SJCRH30 (cell line): ENCODE data around the gene G0S2. TPM values are rescaled to one million over a fixed set of nuclear protein-coding genes. Genes with fewer than 3 reads are reported as not detected.

Experiments
- DNase-seq, 2 experiments: peaks; one replicate each; pipeline ENCODE4 v3.0.0-alpha.2; 2015 to 2020
- H3K27ac ChIP-seq: fragments of 250-450 bp; sonication (Bioruptor Pico); 2 replicates; pipeline ENCODE4 v1.5.1; 2020; ENCODE audit warnings: mild to moderate bottlenecking, moderate library complexity
- H3K27me3 ChIP-seq: fragments of 250-450 bp; sonication (Bioruptor Pico); 2 replicates; pipeline ENCODE4 v1.5.1; 2020; ENCODE audit warnings: mild to moderate bottlenecking, moderate library complexity
- H3K36me3 ChIP-seq: fragments of 250-450 bp; sonication (Bioruptor Pico); 2 replicates; pipeline ENCODE4 v1.5.1; 2020; ENCODE audit warnings: mild to moderate bottlenecking, moderate library complexity
- H3K4me1 ChIP-seq: fragments of 250-450 bp; sonication (Bioruptor Pico); 2 replicates; pipeline ENCODE4 v1.5.1; 2020; ENCODE audit warnings: mild to moderate bottlenecking, moderate library complexity
- H3K4me3 ChIP-seq: fragments of 250-450 bp; sonication (Bioruptor Pico); 2 replicates; pipeline ENCODE4 v1.5.1; 2020; ENCODE audit warnings: mild to moderate bottlenecking, moderate library complexity
- H3K9me3 ChIP-seq: fragments of 250-450 bp; sonication (Bioruptor Pico); replicated peaks from 2 replicates; pipeline ENCODE4 v1.5.1; 2020; ENCODE audit warnings: mild to moderate bottlenecking, moderate library complexity
- total RNA-seq: library from RNA; depleted of rRNA; stranded (reverse); fragments of >200 nt; shearing (Covaris generic); gene quantifications from 2 replicates; pipeline ENCODE4 v1.2.3, GENCODE V29; 2014

Gene G0S2
- total RNA-seq, 1 experiment from 2014 or later = 1.3 TPM

GRCh38 chr1:209642816-209643215 lies 32.4 kb upstream of the G0S2 start:
- Histone ChIP-seq H3K36me3 (no peaks in the 10 kb centered on the region), H3K4me1 (peaks cover 46% of the 10 kb centered on the region), H3K9me3 (no peaks in the 10 kb centered on the region), H3K27me3 (no peaks in the 10 kb centered on the region), H3K27ac (no peak overlapping the region), H3K4me3 (no peak overlapping the region)
- no peak for DNase-seq

- no peak overlapping the region for H3K4me3 ChIP-seq
- H3K36me3 ChIP-seq = no peaks in the 10 kb centered on the region
- no peaks in the 10 kb centered on the region for H3K9me3 ChIP-seq
- peaks cover 52% of the 10 kb centered on the region for H3K4me1 ChIP-seq
- H3K27ac ChIP-seq = no peak overlapping the region
- DNase-seq = no peak
- no peaks in the 10 kb centered on the region for H3K27me3 ChIP-seq
These were observed 31.8 kb upstream of the G0S2 start for GRCh38 chr1:209643285-209644020.

GRCh38 chr1:209645574-209646452 lies 29.4 kb upstream of the G0S2 start:
- H3K27me3 ChIP-seq = no peaks in the 10 kb centered on the region
- peak overlapping the region; percentile 12 for H3K4me3 ChIP-seq
- peak overlapping the region; percentile 96 for H3K27ac ChIP-seq
- H3K4me1 ChIP-seq = peaks cover 76% of the 10 kb centered on the region
- H3K9me3 ChIP-seq = no peaks in the 10 kb centered on the region
- H3K36me3 ChIP-seq = no peaks in the 10 kb centered on the region
- peak; percentile 90 to 94 for DNase-seq

GRCh38 chr1:209646558-209646957 lies 28.7 kb upstream of the G0S2 start:
- Histone ChIP-seq H3K4me1 (peaks cover 79% of the 10 kb centered on the region), H3K9me3 (no peaks in the 10 kb centered on the region), H3K27me3 (no peaks in the 10 kb centered on the region), H3K4me3 (no peak overlapping the region), H3K27ac (peak overlapping the region; percentile 96), H3K36me3 (no peaks in the 10 kb centered on the region)
- DNase-seq = peak; percentile 72 to 77

- Histone ChIP-seq H3K27me3 (no peaks in the 10 kb centered on the region), H3K4me3 (no peak overlapping the region), H3K4me1 (peaks cover 76% of the 10 kb centered on the region), H3K9me3 (no peaks in the 10 kb centered on the region), H3K27ac (peak overlapping the region; percentile 96), H3K36me3 (no peaks in the 10 kb centered on the region)
- DNase-seq = no peak
These were observed 28.1 kb upstream of the G0S2 start for GRCh38 chr1:209647156-209647555.

- peak; percentile 50 to 64 for DNase-seq
- Histone ChIP-seq H3K9me3 (no peaks in the 10 kb centered on the region), H3K27me3 (no peaks in the 10 kb centered on the region), H3K36me3 (no peaks in the 10 kb centered on the region), H3K4me3 (no peak overlapping the region), H3K27ac (peak overlapping the region; percentile 96), H3K4me1 (peaks cover 79% of the 10 kb centered on the region)
These were observed 26.9 kb upstream of the G0S2 start for GRCh38 chr1:209648346-209648745.

- peak; percentile 66 to 84 for DNase-seq
- no peaks in the 10 kb centered on the region for H3K9me3 ChIP-seq
- H3K27ac ChIP-seq = peak overlapping the region; percentile 96
- no peak overlapping the region for H3K4me3 ChIP-seq
- H3K27me3 ChIP-seq = no peaks in the 10 kb centered on the region
- no peaks in the 10 kb centered on the region for H3K36me3 ChIP-seq
- H3K4me1 ChIP-seq = peaks cover 86% of the 10 kb centered on the region
These were observed 26.1 kb upstream of the G0S2 start for GRCh38 chr1:209648931-209649776.

GRCh38 chr1:209650454-209650853 lies 24.8 kb upstream of the G0S2 start:
- Histone ChIP-seq H3K4me1 (peaks cover 88% of the 10 kb centered on the region), H3K4me3 (no peak overlapping the region), H3K36me3 (no peaks in the 10 kb centered on the region), H3K27ac (no peak overlapping the region; the same call in 1 of the 2 replicates), H3K27me3 (no peaks in the 10 kb centered on the region), H3K9me3 (no peaks in the 10 kb centered on the region)
- DNase-seq = no peak

GRCh38 chr1:209651138-209651587 lies 24.0 kb upstream of the G0S2 start:
- Histone ChIP-seq H3K9me3 (no peaks in the 10 kb centered on the region), H3K27me3 (no peaks in the 10 kb centered on the region), H3K36me3 (no peaks in the 10 kb centered on the region), H3K4me1 (peaks cover 84% of the 10 kb centered on the region), H3K4me3 (no peak overlapping the region), H3K27ac (peak overlapping the region; percentile 6; the same call in 1 of the 2 replicates)
- DNase-seq = peak; percentile 78 to 79

- peaks cover 73% of the 10 kb centered on the region for H3K4me1 ChIP-seq
- no peak for DNase-seq
These were observed 23.0 kb upstream of the G0S2 start, which contains the start of gene LAMB3 for GRCh38 chr1:209652121-209652735. Gene LAMB3, minus strand, starts transcription at chr1:209652425. Its CDS starts 1,481 bp downstream, at chr1:209650944.

GRCh38 chr1:209652873-209653401 lies 22.3 kb upstream of the G0S2 start:
- no peak overlapping the region for H3K4me3 ChIP-seq
- H3K27me3 ChIP-seq = no peaks in the 10 kb centered on the region
- peak; percentile 93 to 97 for DNase-seq
- no peaks in the 10 kb centered on the region for H3K9me3 ChIP-seq
- H3K27ac ChIP-seq = peak overlapping the region; percentile 18
- H3K4me1 ChIP-seq = peaks cover 66% of the 10 kb centered on the region
- no peaks in the 10 kb centered on the region for H3K36me3 ChIP-seq

More at GRCh38 chr1:209652121-209652735, 23.0 kb upstream of the G0S2 start, which contains the start of gene LAMB3:
- Histone ChIP-seq H3K27ac (peak within 1 kb of the TSS; percentile 18), H3K27me3 (no peaks in the 10 kb centered on the region), H3K4me3 (no peak within 1 kb of the TSS), H3K9me3 (no peaks in the 10 kb centered on the region), H3K36me3 (no peaks in the 10 kb centered on the region)

GRCh38 chr1:209653915-209654351 lies 21.3 kb upstream of the G0S2 start:
- no peak overlapping the region for H3K27ac ChIP-seq
- H3K4me1 ChIP-seq = peaks cover 56% of the 10 kb centered on the region
- DNase-seq = peak in 1 of 2 experiments; percentile 49
- no peaks in the 10 kb centered on the region for H3K36me3 ChIP-seq
- H3K9me3 ChIP-seq = no peaks in the 10 kb centered on the region
- H3K4me3 ChIP-seq = no peak overlapping the region
- no peaks in the 10 kb centered on the region for H3K27me3 ChIP-seq

- Histone ChIP-seq H3K27me3 (no peaks in the 10 kb centered on the region), H3K36me3 (no peaks in the 10 kb centered on the region), H3K9me3 (no peaks in the 10 kb centered on the region), H3K27ac (no peak overlapping the region), H3K4me3 (no peak overlapping the region), H3K4me1 (peaks cover 43% of the 10 kb centered on the region)
- no peak for DNase-seq
These were observed 19.6 kb upstream of the G0S2 start for GRCh38 chr1:209655411-209656231.
